ENCODE measurements around the gene COL23A1.

Gene COL23A1

DNA sequence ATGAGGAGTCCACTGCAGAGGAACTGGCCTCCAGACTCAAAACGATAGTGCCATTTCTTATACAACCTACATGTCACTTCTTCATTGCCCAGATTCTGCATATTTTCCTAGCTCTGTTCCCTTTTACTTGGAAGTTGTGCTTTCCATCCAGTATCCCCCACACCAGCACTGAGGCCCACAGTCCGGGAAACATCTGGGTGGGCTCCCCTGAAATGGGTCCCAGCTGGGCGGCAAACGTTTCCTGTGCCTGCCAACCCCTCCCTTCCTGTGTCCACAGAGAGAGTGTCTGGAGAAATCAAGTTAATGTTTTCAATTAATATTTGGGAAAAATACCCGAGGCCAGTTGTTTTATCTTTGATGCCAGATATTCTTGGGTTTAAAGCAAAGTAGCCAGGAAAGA, 111.8 kb downstream of the COL23A1 start:
- DNase-seq (ENCODE audit: low spot score) (no peak), FAIRE-seq (no peak)

DNA sequence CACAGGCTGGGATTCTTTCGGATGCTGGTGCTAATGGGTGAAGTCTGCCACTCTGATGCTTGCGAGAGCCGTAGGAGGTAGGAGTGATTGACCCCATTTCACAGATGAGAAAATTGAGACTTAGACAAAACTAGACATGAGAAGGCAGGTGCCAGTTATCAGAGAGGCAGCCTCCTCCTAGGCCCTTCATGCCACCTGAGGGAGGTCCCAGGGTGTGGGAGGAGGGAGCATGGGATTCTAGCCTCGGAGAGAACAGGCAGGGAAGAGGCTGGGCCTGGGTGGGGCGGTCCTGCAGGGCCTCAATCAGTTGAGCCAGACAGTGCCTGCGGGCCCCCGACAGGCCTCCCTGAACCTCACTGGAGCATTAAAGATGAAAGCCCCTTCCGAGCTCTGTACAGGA, 112.4 kb downstream of the COL23A1 start:
- DNase-seq (ENCODE audit: low spot score), result no peak

DNA sequence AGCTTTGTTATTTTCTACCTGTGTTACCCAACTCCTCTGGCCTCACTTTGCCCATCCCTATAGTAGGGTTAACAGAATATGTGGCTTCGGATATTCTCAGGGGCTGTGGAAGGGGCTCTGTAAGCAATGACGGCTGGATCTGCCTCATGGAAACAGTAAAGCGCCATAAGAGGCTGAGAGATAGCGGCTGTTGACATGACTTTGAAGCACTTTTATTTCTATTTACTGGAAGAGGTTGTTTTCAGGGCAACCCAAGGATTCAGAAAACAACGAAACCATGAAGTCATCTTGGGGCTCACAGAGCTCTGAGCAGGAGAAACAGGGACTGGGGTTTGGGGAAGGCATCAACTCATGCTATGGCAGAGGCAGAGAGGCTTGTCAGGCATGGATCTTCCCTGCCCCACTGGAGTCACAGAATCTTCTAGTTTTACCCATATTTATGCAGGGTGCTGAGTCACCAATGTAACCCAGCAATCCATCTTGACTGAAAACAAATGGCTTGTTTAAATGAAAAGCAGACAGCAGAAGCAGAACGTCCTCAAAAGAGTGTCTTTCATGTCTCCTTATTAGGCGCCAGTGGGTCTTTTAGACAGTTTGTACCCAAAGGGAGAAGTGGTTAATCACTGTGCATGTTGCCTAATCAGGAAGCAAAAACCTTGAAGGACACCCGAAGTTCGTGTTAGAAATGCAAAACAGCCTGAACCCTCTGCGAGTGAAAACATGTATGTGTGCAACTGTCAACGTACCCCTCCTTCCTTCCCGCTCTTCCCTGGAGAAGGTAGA, 113.0 kb downstream of the COL23A1 start:
- DNase-seq (ENCODE audit: low spot score) (no peak), FAIRE-seq (no peak)

More for the DNA sequence above, 112.4 kb downstream of the COL23A1 start:
- FAIRE-seq, result no peak

DNA sequence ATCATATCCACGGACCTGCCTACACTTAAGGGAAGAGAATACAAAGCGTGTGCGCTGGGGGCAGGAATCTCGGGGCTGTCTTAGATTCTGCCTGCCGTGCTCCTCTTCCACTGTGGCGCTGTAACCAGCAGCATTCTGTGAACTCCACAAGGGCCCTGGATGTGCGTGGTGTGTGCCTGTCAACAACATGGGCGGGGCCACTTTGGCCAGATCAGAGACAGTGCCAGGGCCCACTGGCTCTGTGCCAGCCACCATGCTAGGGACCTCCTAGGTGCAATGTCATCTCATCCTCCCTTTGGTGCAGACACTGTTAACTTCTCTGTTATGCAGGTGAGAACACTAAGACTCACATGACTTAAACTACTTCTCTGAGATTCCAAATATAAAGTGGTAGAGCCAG, 113.7 kb downstream of the COL23A1 start:
- FAIRE-seq (no peak), DNase-seq (ENCODE audit: low spot score) (no peak)

DNA sequence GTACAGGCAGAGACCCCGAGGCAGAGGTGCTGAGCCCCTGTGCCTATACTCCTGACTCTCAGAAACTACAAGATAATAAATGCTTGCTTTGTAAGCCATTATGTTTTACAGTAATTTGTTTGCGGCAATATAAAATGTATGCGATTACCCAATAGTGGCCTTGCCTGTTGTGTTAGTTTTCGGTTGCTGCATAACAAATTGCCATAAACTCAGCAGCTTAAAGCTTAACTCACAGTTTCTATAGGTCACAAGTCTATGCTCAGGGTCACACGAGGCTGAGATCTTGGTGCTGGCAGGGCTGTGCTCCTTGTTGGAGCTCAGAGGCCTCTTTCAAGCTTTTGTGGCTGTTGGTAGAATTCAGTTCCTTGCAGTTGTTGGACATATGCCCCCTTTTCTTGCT, 114.8 kb downstream of the COL23A1 start:
- FAIRE-seq, result no peak
- no peak for DNase-seq (ENCODE audit: low spot score)

DNA sequence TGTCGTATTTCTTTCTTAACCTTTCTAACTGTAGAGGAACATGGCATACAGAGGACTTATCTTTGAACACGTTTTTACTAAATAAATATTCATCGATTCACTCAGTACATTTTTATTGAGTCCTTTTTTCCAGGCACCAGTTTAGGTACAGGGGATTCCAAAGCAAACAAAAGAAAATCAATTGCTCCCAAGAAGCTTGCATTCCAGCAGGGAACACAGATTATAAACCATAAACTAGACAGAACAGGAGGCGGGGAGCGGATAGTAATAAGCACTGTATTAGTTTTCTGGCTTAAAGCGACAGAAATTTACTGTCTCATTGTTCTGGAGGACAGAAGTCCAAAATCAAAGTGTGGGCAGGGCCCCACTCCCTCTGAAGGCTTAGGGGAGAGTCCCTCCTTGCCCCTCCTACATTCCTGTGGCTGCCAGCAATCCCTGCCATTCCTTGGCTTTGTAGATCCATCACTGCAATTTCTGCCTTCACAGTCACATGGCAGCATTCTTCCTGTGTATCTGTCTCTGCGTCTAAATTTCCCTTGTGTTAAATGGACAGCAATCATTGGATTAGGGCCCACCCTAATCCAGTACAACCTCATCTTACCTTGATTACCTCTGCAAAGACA, 115.5 kb downstream of the COL23A1 start:
- FAIRE-seq (no peak), DNase-seq (ENCODE audit: low spot score) (no peak)

DNA sequence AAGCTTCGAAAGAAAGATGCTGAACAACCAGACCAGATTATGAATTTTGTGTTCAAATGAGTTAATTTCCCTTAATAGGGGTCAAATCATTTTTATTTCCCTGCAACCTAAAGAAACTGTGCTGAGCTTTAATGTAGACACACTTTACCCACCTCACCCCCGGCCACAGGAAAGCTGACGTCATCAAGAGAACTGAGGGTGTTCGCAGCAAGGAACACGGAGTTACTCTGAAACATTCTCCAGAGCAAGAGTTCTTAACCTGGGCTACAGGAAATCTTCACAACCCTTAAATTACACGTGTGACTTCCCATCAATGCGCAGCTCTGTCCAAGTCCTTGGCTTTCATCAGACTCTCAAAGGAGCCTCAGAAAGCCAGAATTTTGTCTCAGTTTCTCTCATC, 116.3 kb downstream of the COL23A1 start:
- no peak for DNase-seq (ENCODE audit: low spot score)
- no peak for FAIRE-seq

DNA sequence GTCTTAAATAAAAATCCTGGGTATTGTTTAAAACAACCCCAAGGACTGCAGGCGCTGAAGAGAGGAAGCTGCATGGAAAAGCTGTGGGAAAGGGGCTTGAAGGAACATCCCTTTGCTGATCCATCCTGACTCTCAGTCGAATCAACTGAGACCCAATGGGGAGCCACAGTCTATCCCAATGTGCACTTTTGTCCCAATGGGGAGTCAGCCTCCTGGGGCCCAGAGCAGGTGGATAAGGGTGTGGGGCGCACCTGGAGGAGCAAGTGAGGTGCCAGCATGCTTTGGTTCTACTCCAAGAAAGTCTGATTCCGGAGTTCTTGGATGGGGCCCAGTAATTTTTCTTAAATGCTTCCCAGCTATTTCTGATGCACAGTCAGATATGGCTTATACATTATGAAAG, 118.1 kb downstream of the COL23A1 start:
- FAIRE-seq (no peak), DNase-seq (ENCODE audit: low spot score) (no peak)

DNA sequence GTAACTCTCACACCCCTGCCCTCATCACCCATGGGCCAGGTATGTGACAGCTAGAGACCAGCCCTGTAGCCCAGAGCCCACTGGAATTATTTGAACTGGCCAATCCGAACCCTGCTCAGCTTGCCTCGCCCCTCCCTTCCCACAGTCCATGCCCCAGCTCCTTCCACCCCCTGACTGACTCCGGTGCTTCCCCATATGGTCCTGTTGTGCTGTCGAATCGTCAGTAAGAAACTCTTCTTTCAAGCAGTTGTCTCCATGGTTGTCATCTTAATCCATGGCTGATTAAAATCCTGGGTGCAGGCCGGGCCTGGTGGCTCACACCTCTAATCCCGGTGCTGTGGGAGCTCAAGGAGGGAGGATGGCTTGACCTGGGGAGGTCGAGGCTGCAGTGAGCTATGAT, 118.5 kb downstream of the COL23A1 start:
- FAIRE-seq (no peak), DNase-seq (ENCODE audit: low spot score) (no peak)

DNA sequence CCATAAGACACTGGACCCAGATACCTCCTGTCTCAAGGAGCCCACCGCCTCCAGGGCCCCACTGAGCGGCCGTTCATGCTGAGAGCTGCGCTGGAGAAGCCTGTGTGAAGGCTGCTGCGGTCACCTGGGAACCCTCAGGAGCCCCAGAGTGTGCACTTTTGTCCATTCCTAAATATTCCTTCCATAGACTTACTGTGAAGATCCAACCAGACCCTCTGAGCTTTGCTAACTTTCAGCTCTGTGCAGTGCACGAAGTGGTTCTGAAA, 119.5 kb downstream of the COL23A1 start:
- DNase-seq (ENCODE audit: low spot score) (no peak), FAIRE-seq (no peak)

DNA sequence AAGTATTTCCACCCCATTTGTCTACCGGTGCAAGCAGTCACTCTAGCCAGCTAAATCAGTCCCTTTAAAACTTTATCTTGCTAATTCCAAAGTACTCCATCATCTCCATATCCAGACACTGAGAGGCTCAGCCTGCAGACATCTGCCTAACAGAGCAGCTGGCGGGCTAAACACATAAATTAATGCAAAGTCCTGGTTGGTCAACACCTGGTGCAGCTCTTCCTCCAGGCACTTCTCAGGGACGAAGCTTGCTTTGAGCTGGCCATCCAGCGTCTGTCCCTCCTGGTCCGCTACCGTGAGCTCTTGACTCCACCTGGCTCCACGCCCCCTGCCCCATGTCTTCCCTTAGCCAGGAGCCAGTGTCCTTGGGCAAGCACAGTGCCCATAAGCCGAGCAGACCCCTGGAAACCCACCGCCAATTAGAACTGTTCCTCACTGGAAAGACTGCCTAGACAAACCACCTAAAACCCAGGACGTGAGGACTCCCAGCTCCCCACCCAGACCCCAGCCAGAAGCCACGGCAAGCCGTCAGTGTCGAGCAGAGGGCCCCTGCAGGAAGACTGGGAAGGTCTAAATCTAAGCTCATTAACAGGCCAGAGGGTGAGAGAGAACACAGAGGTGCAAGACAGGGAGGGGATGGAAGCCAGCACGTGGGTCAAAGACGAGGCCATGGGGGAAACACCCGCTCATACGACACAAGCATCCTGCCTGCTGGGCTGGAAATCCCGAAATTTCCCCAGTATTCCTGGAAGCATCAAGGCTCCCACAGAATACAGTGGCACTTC, 120.0 kb downstream of the COL23A1 start:
- DNase-seq (ENCODE audit: low spot score), result no peak
- FAIRE-seq, result no peak

DNA sequence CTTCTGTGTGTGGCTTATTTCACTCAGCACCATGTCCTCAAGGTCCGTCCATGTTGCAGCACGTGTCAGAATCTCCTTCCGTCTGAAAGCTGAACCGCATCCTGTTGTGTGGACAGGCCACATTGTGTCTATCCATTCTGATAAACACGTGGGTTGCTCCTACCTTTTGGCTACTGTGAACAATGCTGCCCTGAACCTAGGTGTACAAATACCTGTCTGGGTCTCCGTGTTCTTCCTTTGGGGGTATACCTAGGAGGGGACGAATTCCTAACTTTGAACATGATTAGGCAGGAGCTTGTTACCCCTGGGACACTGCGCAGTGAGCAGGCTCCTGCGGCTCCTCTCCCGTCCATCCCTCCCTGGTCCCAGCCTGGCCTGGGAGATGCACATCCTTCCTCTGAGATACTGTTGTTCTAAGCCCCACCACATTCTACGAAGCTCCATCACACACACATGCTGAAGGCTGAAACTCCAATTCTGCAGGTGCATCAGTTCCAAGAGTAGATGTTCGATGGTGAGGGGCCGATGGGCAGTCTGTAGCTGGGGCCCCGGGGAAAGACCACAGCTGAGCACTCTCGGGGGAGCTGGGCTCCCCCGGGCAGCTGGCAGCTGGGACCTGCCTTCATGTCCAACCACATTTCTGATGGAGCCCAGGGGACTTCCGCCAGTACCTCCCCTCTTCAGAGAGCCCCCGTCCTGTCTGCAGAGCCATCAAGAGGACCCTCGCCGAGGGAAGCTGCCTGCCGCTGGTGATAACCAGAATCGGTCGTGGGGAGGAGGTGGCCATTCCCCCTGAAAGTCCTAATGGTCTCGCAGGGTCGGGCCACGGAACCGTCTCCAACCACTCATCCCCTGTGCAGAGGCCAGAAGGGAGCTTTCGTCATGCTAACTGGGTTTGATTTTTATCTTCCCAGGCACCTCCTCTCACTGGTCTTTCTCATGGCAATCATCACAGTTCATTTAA, 120.9 kb downstream of the COL23A1 start:
- FAIRE-seq, result no peak
- DNase-seq (ENCODE audit: low spot score), result no peak

DNA sequence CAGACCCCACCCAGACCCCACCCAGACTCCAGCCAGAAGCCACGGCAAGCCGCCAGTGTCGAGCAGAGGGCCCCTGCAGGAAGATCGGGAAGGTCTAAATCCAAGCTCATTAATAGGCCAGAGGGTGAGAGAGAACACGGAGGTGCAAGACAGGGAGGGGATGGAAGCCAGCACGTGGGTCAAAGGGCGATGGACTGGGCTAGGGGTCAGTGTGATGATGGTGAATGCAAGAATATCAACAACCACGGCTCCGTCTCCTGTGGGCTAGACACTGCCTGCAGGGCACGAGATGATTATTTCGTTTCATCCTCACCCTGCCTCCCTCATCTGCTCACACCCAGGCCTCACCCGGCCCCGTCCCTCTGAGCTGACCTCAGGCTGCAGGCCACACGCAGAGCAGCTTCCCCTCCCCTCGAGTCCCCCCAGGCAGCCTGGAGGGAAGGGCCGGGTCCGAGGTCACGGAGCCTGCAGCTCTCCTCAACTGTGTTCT, 122.0 kb downstream of the COL23A1 start:
- FAIRE-seq (no peak), DNase-seq (ENCODE audit: low spot score) (no peak)

DNA sequence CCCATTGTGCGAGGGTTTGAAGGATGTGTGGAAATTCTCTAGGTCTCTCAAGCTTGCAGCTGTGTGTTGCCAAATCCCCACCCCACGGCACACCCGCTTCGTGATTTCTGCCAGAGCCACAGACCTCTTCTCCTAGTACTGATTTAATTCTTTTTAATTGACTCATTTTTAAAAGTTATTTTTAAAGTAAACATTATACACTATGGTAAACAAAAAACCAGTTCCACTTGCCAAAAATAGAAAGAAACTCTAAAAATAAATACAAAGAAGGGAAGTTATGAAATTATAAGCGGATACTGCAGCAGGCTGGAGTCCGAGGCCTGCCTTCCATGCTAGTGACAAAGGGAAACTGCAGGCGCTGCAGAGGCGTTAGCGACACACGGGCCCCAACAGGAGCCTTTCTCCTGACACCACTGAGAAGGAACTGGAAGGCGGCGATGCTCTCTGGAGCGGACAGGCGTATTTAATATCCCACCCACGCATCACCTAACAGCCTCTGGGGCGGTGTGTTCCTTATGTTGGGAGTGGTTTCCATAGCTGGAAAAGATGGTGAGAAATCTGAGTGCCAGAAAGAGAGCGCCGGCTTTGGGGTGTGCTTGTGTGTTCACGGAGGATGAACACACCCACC, 122.5 kb downstream of the COL23A1 start:
- FAIRE-seq, result no peak
- no peak for DNase-seq (ENCODE audit: low spot score)

DNA sequence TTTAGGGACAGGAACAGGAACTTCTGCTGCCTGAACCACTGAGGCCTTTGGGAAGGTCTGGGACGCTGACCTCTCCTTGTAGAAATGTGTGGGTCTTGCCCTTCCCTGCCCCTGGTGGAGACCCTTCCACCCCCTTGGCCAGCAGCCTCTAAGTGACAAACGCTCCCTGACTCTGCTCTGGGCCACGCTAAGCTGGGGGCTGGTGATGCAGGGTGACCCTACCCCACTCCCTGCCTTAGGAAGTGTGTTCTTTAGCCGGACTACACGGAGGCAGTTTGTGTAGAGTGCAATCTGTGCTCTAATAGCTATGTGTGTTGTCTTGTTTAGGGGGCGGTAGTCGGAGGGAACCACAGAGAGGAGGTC, 123.0 kb downstream of the COL23A1 start:
- no peak for DNase-seq (ENCODE audit: low spot score)
- FAIRE-seq, result no peak

DNA sequence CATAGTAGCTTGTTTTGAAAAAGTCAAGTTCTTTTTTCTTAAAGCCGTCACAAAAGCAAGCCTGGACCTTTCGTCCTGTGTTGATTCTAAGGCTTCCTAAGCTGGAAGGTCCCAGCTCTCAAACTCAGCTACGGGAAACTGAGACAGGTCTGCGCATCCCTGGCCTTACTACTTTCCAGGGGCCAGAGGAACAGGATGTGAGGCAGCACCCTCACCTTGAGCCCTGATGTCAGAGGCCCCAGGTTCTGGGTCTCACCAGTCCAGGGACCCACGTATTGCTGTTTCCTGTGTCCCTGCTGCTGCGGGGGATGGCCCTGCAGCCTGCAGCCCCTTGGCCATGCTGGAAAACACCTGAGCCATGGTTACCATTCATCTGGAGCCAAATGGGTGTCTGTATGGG, 123.9 kb downstream of the COL23A1 start:
- DNase-seq (ENCODE audit: low spot score) (no peak), FAIRE-seq (no peak)

DNA sequence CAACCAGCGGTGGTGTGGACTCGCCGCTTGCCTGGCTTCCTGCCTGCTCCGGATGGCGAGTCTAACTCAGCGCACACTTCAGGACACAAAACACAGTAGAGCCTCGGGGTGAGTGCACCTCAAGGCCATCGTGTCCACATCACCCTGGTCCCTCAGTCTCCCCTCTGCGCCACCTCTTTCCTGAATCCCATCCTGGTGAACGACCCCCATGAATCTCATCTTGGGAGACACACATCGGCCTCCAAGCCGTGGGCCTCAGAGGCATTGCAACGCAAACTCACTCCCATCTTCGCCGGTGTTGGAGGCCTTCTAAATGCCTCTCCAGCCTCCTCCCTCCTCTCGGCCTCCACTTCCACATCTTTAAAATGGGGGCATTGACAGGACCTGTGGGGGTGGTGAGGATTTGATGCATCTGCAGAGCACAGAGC, 124.3 kb downstream of the COL23A1 start:
- DNase-seq (ENCODE audit: low spot score), result no peak
- FAIRE-seq, result no peak

DNA sequence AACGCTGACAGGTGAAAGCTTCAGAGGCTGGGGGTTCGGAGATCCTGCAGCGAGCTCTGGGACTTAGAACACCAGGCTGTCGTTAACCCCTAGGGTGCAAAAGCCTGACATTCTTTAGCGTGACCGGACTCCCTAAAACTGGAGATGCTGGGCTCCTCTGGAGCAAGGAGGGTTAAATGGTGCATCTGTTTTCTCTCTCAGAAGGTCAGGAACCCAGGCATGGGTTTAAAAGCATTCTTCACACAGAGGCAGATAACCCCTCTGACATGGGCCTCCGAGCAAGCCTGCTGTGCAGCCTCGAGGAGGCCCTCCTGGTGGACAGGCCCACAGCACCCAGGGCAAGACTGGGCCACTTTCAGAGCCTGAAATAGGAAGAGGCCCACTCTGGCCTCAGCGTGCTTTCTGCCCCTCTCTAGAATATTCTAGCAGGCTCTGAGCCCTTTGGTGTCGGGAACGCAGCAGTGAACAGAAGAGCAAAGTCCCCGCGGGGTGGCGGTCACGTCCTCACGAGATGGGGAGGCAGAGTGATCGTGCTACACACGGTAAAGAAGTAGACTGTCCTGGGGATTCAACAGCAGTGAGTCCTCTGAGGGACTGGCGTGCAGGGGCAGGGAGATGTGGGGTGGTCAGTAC, 124.8 kb downstream of the COL23A1 start:
- no peak for DNase-seq (ENCODE audit: low spot score)
- FAIRE-seq, result no peak

DNA sequence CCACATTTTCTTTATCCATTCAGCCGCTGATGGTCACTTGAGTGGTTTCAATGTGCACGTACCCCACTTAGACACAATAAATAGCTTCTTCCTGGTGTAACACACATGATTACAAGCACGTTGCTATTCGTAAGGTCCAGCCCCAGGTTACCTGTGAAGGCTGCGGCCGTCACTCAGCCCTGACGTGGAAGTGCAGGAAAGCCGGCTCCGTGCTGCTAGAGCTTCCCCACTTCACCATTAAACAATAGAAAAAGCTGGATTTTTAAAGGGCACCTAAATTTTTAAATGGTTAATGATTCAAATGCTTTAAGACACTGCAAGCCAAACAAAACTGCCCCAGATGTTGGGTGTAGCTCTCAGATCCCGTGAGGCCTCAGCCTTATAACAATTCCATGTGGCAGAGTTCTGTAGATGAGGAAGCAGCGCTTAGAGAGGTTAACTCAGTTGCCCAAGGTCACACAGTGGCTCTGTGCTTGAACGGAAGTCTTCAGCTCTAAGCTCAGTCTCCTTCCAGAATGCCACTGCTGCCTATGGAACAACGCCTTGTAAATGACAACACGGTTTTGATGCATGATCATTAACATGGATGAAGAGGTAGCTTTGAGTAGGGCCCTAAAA, 125.7 kb downstream of the COL23A1 start:
- FAIRE-seq, result no peak
- no peak for DNase-seq (ENCODE audit: low spot score)

All from RCC 7860 (cell line).